Measurements from ENCODE around the gene ELP4. TPM values are rescaled to one million over a fixed set of nuclear protein-coding genes. Genes with fewer than 3 reads are reported as not detected.
"Not testable (repeated sequence)": the region's sequence is repeated elsewhere in the genome, so short reads cannot be mapped to it uniquely, and the experiment has no call there.

ELP4 gene
- 10 to 100 TPM; 22.7 to 30.0 TPM for total RNA-seq

DNA sequence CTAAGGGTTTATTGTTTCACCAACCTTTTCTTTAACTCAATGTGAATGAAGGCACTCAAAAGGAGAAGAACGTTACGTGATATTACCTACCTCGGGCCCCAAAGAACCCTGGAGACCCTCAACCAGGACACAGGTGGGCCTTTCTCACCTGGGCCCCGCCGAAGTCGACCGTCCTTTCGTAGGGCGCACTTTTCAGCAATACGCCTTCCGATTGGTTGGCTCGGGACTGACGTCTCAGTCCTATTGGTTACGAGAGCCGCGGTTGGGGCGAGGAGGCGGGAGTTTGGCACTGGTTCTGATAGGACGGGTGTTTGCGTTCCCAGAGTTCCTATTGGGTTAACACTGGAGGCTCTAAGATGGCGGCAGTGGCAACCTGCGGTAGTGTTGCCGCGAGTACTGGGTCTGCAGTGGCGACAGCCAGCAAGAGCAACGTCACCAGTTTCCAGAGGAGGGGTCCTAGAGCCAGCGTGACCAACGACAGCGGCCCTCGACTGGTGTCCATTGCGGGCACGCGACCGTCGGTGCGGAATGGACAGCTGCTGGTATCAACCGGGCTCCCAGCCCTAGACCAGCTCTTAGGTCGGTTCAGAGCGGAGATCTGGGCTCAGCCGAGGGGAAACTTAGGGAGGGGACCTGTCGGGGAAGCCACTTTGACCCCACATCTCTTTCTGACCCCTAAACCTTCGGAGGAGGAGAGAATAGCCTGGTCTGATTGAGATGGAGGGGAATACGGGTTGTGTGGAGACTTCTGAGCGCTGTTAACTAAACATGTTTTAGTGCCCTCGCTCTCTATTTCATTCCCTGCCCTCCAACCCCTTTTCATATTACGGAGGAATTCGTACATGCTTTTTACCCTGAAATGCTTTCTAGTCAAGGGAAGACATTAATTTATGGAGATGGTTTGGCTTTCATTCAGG is at the start of gene ELP4, which contains the start of gene IMMP1L:
TSS of gene ELP4 (plus strand) at position 339 of the 917 bp plus-strand sequence. CDS start at position 357, 18 bp downstream.
TSS of gene IMMP1L (minus strand) at position 194 of the 917 bp plus-strand sequence. CDS start 46,346 bp downstream, outside the sequence.
- peak within 1 kb of the TSS; percentile 98 to 99 for H3K4me3 Mint-ChIP-seq
- peaks cover 44% of the 10 kb centered on the region for H3K4me1 Mint-ChIP-seq (ENCODE audit: low read depth)
- peaks cover 0 to 4% of the 10 kb centered on the region in 2 donors for H3K36me3 Mint-ChIP-seq (ENCODE audit: insufficient read depth in 2 of 2)
- H3K9me3 Mint-ChIP-seq: no peaks in the 10 kb centered on the region
- peak within 1 kb of the TSS; percentile 99 for H3K27ac Mint-ChIP-seq
- peak; percentile 93 to 96 for DNase-seq
- H3K27me3 Mint-ChIP-seq (ENCODE audit: low read depth): no peaks in the 10 kb centered on the region
- peak; percentile 99 to 100 for ATAC-seq (replicated peaks in 1 of 2)

DNA sequence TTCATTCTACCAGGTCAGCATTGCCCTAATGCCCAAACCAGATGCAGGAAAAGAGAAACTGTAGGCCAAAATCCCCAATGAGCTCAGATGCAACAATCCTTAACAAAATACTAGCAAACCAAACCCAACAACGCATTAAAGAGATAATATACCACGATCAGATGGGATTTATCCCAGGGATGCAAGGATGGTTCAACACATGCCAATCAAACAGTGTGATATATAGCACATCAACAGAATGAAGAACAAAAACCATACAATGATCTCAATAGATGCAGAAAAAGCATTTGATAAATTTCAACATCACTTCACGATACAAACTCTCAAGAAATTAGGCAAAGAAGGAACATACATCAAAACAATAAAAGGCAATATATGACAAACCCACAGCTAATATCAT is 45.1 kb upstream of the ELP4 start:
- no peak for ATAC-seq (replicated peaks in 1 of 2)
- Mint-ChIP-seq H3K9me3 (peaks cover 2 to 10% of the 10 kb centered on the region in 2 donors), H3K36me3 (ENCODE audit: insufficient read depth in 2 of 2) (peaks cover 7 to 31% of the 10 kb centered on the region in 2 donors)

DNA sequence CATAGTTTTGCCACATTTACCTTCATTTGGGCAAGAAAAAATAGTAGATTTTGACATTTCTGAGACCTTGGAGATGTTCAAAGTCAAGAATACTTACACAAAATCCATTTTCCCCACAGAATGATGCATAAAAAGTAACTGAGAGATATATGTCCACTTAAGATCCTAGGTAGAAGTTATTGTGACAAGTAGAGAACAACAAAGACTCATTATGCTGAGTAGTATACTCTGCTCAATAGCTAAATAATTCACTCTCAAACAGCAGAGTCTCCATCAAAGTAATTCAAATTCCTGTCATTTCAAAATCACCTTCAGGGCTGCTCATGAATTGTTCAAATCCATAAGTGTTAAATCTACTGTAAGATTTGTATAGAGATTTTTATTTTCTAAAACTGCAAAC is 35.5 kb upstream of the ELP4 start:
- no peaks in the 10 kb centered on the region for H3K9me3 Mint-ChIP-seq
- peaks cover 0 to 3% of the 10 kb centered on the region in 2 donors for H3K36me3 Mint-ChIP-seq (ENCODE audit: insufficient read depth in 2 of 2)
- no peak for DNase-seq
- ATAC-seq (replicated peaks in 1 of 2): no peak
- no peaks in the 10 kb centered on the region for H3K4me1 Mint-ChIP-seq (ENCODE audit: low read depth)
- H3K4me3 Mint-ChIP-seq: no peak overlapping the region
- no peaks in the 10 kb centered on the region for H3K27me3 Mint-ChIP-seq (ENCODE audit: low read depth)
- no peak overlapping the region for H3K27ac Mint-ChIP-seq

More for the DNA sequence above, 45.1 kb upstream of the ELP4 start:
- Mint-ChIP-seq H3K4me1 (ENCODE audit: low read depth) (no peaks in the 10 kb centered on the region), H3K4me3 (no peak overlapping the region), H3K27ac (no peak overlapping the region), H3K27me3 (ENCODE audit: low read depth) (no peaks in the 10 kb centered on the region)
- DNase-seq: no peak

DNA sequence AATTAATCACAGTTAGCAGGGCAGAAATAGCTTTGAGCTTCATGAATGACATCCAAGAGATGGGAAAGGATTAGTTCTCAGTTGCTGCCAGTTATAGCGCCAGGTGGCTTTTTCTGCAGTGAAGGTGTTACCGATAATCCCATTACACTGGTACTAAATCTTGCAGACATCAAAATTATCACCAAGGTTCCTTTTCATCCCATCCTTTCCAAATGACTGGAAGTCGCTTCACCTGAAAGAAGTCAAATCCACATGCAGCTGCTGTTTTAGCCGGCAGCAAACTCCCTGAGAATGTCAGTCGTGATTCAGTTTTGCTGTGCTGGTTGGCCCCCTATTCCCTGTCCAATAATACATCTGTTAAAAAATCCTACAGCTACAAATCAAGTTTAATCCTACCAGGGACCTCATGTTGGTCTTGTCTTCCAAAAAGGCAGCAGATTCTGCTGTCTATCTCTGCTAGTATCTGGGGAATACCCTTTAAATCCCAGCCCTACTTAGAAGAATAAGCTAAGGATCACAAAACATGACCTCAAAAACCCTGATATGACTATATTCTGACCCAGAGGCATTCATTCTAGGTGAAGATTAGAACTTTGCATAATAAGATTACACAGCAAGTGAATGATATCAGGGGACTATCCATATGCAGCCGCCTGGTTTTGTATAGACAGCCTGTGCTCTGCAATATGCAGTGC is 31.9 kb upstream of the ELP4 start:
- DNase-seq: no peak
- peak overlapping the region; percentile 68 for H3K27ac Mint-ChIP-seq
- H3K4me3 Mint-ChIP-seq: no peak overlapping the region
- no peaks in the 10 kb centered on the region for H3K27me3 Mint-ChIP-seq (ENCODE audit: low read depth)
- no peaks in the 10 kb centered on the region for H3K9me3 Mint-ChIP-seq
- peaks cover 5% of the 10 kb centered on the region for H3K4me1 Mint-ChIP-seq (ENCODE audit: low read depth)
- no peaks in the 10 kb centered on the region for H3K36me3 Mint-ChIP-seq (ENCODE audit: insufficient read depth in 2 of 2)
- peak in 1 of 2 donors; percentile 30 for ATAC-seq (replicated peaks in 1 of 2)

GRCh38 chr11:31478223-31478590 is 31.4 kb upstream of the ELP4 start:
- ATAC-seq (replicated peaks in 1 of 2) (no peak), DNase-seq (no peak)
- H3K27me3 Mint-ChIP-seq (ENCODE audit: low read depth): no peaks in the 10 kb centered on the region
- H3K4me3 Mint-ChIP-seq: no peak overlapping the region
- H3K4me1 Mint-ChIP-seq (ENCODE audit: low read depth): peaks cover 5% of the 10 kb centered on the region
- no peak overlapping the region for H3K27ac Mint-ChIP-seq
- no peaks in the 10 kb centered on the region for H3K9me3 Mint-ChIP-seq
- H3K36me3 Mint-ChIP-seq (ENCODE audit: insufficient read depth in 2 of 2): no peaks in the 10 kb centered on the region

DNA sequence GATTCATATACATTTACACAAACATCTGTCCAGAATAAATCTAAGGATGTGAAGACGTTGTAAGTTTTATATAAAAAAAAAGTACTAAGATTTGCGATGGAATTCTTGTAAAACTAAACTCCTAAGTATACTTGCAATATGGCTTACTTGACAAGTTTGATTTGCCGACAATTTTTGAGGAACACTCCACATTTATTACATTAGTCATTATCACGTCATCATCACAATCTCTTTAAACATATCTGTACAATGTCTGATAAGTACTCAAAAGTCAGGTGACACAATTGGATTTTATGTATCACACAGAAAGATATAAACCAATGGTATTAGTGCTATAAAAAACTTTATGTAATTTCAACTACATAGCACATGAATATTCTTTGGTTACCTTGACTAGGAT is 30.5 kb upstream of the ELP4 start:
- DNase-seq: no peak
- H3K36me3 Mint-ChIP-seq (ENCODE audit: insufficient read depth in 2 of 2): no peaks in the 10 kb centered on the region
- no peak overlapping the region for H3K27ac Mint-ChIP-seq
- ATAC-seq (replicated peaks in 1 of 2): no peak
- no peak overlapping the region for H3K4me3 Mint-ChIP-seq
- no peaks in the 10 kb centered on the region for H3K9me3 Mint-ChIP-seq
- peaks cover 5% of the 10 kb centered on the region for H3K4me1 Mint-ChIP-seq (ENCODE audit: low read depth)
- no peaks in the 10 kb centered on the region for H3K27me3 Mint-ChIP-seq (ENCODE audit: low read depth)

DNA sequence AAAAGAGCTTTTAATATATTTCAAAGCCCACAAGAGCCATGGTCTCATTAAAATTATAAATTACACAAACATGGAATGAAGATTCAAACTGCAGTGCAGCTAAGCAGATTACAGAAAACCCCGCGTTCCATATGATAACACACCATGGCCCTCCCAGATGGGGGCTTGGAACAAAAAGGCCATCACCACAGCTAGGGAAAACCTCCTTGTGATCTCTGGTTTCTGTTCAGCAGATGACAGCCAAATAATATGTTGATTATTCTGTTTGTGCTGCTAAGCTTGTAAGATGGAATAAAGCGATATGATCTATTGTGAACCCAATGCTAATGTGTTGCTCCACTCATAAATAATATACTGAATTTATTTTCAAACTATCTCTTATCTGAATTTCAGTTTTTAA is 28.6 kb upstream of the ELP4 start:
- H3K27me3 Mint-ChIP-seq (ENCODE audit: low read depth): no peaks in the 10 kb centered on the region
- peaks cover 5% of the 10 kb centered on the region for H3K4me1 Mint-ChIP-seq (ENCODE audit: low read depth)
- no peak for DNase-seq
- H3K9me3 Mint-ChIP-seq: no peaks in the 10 kb centered on the region
- no peaks in the 10 kb centered on the region for H3K36me3 Mint-ChIP-seq (ENCODE audit: insufficient read depth in 2 of 2)
- no peak overlapping the region for H3K27ac Mint-ChIP-seq
- no peak overlapping the region for H3K4me3 Mint-ChIP-seq
- ATAC-seq (replicated peaks in 1 of 2): no peak

GRCh38 chr11:31484497-31484896 is 25.1 kb upstream of the ELP4 start:
- H3K4me1 Mint-ChIP-seq (ENCODE audit: low read depth): peaks cover 5% of the 10 kb centered on the region
- H3K27me3 Mint-ChIP-seq (ENCODE audit: low read depth): no peaks in the 10 kb centered on the region
- no peak overlapping the region for H3K4me3 Mint-ChIP-seq
- no peaks in the 10 kb centered on the region for H3K36me3 Mint-ChIP-seq (ENCODE audit: insufficient read depth in 2 of 2)
- H3K27ac Mint-ChIP-seq: no peak overlapping the region
- ATAC-seq (replicated peaks in 1 of 2): no peak
- no peak for DNase-seq
- no peaks in the 10 kb centered on the region for H3K9me3 Mint-ChIP-seq

- H3K4me1 Mint-ChIP-seq (ENCODE audit: low read depth): peaks cover 15% of the 10 kb centered on the region
- H3K36me3 Mint-ChIP-seq (ENCODE audit: insufficient read depth in 2 of 2): peaks cover 2 to 3% of the 10 kb centered on the region in 2 donors
- H3K4me3 Mint-ChIP-seq: no peak overlapping the region
- no peak for DNase-seq
- no peaks in the 10 kb centered on the region for H3K27me3 Mint-ChIP-seq (ENCODE audit: low read depth)
- H3K27ac Mint-ChIP-seq: no peak overlapping the region
- no peaks in the 10 kb centered on the region for H3K9me3 Mint-ChIP-seq
- no peak for ATAC-seq (replicated peaks in 1 of 2)
Observed at GRCh38 chr11:31487848-31488247, 21.7 kb upstream of the ELP4 start.

- Mint-ChIP-seq H3K27me3 (ENCODE audit: low read depth) (no peaks in the 10 kb centered on the region), H3K9me3 (peaks cover 4 to 6% of the 10 kb centered on the region in 2 donors), H3K4me1 (ENCODE audit: low read depth) (peaks cover 19% of the 10 kb centered on the region), H3K27ac (peak overlapping the region; percentile 1), H3K4me3 (no peak overlapping the region), H3K36me3 (ENCODE audit: insufficient read depth in 2 of 2) (peaks cover 17 to 29% of the 10 kb centered on the region in 2 donors)
- no peak for DNase-seq
- ATAC-seq (replicated peaks in 1 of 2): no peak
Observed at GRCh38 chr11:31492320-31492913, 17.1 kb upstream of the ELP4 start.

GRCh38 chr11:31493235-31493634 is 16.3 kb upstream of the ELP4 start:
- peaks cover 19% of the 10 kb centered on the region for H3K4me1 Mint-ChIP-seq (ENCODE audit: low read depth)
- DNase-seq: no peak
- H3K27me3 Mint-ChIP-seq (ENCODE audit: low read depth): no peaks in the 10 kb centered on the region
- H3K4me3 Mint-ChIP-seq: no peak overlapping the region
- H3K36me3 Mint-ChIP-seq (ENCODE audit: insufficient read depth in 2 of 2): peaks cover 17 to 29% of the 10 kb centered on the region in 2 donors
- no peak overlapping the region for H3K27ac Mint-ChIP-seq
- ATAC-seq (replicated peaks in 1 of 2): no peak
- peaks cover 4 to 6% of the 10 kb centered on the region in 2 donors for H3K9me3 Mint-ChIP-seq

DNA sequence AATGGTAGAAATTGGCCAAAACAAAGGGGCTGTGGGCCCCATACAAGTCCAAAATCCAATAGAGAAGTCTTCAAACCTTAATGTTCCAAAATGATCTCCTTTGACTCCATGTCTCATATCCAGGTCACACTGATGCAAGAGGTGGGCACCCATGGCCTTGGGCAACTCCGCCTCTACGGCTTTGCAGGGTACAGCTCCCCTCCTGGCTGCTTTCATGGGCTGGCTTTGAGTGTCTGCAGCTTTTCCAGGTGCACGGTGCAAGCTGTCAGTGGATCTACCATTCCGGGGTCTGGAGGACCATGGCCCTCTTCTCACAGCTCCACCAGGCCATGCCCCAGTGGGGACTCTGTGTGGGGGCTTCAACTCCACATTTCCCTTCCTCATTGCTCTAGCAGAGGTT is 15.8 kb upstream of the ELP4 start:
- not testable (repeated sequence) for DNase-seq; H3K9me3 Mint-ChIP-seq; H3K4me3 Mint-ChIP-seq; ATAC-seq (replicated peaks in 1 of 2); H3K27me3 Mint-ChIP-seq (ENCODE audit: low read depth); H3K27ac Mint-ChIP-seq
- peaks cover 17 to 29% of the 10 kb centered on the region in 2 donors for H3K36me3 Mint-ChIP-seq (ENCODE audit: insufficient read depth in 2 of 2)
- H3K4me1 Mint-ChIP-seq (ENCODE audit: low read depth): peaks cover 19% of the 10 kb centered on the region

Data from activated T-cell treated with anti-CD3 and anti-CD28 coated beads, Interleukin-2, amount 50 U/mL, for 72 hours (primary cell).